HG02970 (cell line): ENCODE measurements around the gene FAM43A.
A peak's percentile ranks its signal among the peaks of the same experiment; 100 is the strongest.

Source experiments
- ATAC-seq: cut with Tn5 transposase; IDR thresholded peaks from one replicate; pipeline ENCODE4 v1.9.1; 2021; ENCODE audit warnings: mild to moderate bottlenecking, moderate library complexity, moderate number of reproducible peaks; ENCODE audit not compliant: unreplicated experiment, low FRiP score

The FAM43A gene

GRCh38 chr3:194675081-194675640 lies 10.5 kb upstream of the FAM43A start:
- ATAC-seq, result no peak

DNA sequence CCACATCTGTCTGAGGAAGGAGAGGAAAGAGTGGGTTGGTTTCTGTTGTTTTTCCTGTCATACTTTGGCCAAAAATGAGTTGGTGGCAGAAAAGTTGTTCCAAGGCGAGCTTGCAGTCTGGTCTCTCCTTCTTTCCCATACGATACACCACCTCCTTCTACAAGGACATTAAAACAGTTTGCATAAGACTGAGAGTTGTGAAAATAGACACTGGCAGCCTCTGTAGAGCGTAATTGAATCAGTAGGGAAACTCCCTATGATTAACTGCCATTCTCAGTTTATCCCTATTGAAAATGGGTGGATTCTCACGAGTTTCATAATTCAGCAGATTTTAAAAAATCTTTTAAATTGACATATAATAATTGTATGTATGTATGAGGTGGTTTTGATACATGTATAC lies 10.0 kb upstream of the FAM43A start:
- no peak for ATAC-seq

- no peak for ATAC-seq
Observed at GRCh38 chr3:194676471-194676870, 9.2 kb upstream of the FAM43A start.

DNA sequence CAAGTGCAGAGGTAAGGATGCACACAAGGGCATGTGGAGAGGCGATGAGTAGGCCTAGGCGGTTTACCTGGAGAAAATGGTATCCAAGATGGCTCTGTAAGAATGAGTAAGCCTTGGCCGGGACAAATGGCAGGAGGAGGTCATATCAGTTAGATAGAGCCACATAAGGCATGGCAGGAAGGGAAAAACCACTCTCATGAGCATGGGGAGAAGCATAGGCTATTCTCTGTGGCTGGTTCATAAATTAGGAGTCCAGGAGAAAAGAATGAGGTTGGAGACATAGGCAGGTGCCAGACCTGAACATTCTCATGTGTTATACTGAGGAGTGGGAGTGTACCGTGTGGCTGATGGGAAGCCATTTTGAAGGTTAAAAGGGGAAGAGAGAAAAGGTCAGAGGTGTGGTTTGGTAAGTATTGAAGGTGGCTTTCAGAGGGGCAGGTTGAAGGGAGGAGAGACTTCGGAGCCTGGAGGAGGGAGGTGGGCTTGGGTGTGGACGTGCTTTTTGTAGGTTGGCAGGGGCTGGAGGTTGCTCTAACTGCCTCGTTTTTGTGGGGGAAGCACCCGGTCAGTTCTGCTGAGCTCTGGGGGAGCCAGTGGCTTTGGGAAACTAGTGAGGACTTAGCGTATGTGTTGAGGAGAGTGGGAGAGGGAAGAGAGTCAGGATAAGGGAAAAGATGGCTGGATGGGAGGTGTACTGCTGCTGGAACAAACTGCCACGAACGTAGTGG lies 4.6 kb upstream of the FAM43A start:
- no peak for ATAC-seq

DNA sequence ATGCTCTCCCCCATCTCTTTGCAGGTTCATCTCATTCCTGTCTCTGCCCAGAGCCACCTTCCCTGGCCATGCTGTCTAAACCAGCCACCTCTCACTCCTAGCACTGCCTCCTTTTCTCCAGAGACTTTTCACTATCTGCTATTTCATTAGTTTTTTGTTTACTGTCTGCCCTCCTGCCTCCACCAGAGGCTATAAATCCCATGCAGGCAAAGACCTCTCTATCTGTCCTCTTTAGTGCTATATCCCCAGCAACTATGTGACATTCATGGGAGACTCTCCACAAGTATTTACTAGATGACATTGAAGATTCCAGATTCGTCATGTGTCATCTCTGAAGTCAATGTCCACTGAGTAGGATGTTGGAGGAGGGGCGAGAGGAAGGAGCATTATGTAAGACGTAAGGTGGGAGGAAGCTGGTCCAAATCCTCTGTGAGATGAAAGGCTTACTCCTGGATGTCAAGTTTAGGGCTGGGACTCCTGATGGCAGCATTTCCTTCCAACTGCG lies 3.4 kb upstream of the FAM43A start:
- no peak for ATAC-seq

DNA sequence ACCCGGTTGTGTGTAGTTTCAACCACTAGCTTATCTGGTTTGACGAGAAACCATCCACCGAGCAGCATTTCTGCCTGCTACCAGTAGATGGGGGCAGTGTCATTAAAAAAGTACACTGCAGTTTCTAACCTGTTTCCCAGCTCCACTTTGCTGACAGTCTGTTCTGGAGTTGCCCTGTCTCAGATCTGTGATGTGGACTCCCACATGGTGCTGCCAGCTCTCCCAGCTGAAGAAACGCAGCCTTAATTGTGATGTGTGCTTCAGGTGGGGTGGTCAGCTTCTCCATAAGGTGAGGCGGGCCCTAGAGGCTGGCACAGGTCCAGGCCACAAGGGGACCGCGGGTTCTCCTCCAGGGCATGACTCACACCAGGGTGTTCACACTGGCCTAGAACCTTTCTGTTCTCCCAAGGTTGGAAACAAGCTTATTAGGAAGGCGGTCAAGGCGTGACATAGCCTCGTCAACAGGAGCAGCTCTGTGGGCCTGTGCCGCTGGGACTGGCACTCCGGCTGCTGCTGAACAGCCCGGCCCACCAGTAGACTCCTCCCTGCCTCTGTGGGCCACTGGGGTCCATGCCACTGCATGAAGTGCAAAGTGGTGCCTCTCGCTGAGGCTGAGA lies 2.9 kb upstream of the FAM43A start:
- ATAC-seq, result no peak

GRCh38 chr3:194683380-194683779 lies 2.3 kb upstream of the FAM43A start:
- no peak for ATAC-seq

GRCh38 chr3:194685065-194685717 lies 492 bp upstream of the FAM43A start:
- ATAC-seq, result no peak

DNA sequence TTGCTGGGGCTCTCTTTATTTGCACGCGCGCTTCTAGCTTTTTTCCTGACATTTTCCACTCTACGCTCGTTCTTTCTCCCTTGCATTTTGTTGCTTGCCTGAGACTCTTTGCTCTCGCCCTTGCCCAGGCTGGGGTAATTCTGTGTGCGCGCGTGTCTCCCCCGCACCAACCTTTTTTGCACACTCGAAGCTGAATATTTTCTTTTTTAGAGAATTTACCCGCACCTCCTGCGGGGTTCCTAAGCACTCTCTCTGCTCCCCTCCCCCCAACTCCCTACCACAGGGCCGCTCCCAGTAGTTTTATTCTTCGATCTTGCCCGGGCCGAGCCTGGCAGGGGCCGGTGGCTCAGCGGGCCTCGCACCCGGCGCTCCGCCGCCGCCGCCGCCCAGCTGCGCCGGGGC lies 732 bp downstream of the FAM43A start:
- no peak for ATAC-seq

DNA sequence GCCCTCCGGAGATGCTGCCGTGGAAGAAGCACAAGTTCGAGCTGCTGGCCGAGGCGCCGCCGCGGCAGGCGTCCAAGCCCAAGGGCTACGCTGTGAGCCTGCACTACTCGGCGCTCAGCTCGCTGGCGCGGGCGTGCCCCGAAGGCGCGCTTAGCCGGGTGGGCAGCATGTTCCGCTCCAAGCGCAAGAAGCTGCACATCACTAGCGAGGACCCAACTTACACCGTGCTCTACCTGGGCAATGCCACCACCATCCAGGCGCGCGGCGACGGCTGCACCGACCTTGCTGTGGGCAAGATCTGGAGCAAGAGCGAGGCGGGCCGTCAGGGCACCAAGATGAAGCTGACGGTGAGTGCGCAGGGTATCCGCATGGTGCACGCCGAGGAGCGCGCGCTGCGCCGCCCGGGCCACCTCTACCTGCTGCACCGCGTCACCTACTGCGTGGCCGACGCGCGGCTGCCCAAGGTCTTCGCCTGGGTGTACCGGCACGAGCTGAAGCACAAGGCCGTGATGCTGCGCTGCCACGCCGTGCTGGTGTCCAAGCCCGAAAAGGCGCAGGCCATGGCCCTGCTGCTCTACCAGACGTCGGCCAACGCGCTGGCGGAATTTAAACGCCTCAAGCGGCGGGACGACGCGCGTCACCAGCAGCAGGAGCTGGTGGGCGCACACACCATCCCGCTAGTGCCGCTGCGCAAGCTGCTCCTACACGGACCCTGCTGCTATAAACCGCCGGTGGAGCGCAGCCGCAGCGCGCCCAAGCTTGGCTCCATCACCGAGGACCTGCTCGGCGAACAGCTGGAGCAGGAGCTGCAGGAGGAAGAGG lies 1.3 kb downstream of the FAM43A start:
- no peak for ATAC-seq

DNA sequence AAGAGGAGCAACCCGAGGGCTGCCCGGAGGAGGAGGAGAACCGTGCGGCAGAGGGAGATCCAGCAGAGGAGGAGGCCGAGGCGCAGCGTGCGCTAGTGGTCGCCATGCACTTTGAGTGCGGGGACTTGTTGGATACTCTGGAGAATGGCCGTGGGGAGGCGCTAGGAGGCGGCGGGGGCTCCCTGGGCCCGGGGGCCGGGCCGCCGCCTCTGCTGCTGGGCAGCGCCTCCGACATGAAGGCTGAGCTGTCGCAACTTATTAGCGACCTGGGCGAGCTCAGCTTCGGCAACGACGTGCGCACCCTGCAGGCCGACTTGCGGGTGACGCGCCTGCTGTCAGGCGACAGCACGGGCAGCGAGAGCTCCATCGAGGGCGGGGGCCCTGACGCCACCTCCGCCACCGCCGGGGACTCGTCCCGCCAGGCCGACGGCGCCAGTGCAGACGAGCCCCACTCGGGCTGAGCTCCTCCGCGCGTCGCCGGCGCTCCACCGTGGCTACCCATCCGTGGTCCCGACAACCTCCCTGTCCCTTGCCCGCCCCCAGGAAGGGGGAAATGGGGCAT lies 2.0 kb downstream of the FAM43A start:
- peak; percentile 33 for ATAC-seq

- ATAC-seq, result peak; percentile 2
Observed at GRCh38 chr3:194688200-194688740, 2.6 kb downstream of the FAM43A start.

- no peak for ATAC-seq
Observed at GRCh38 chr3:194688946-194689345, 3.3 kb downstream of the FAM43A start.

DNA sequence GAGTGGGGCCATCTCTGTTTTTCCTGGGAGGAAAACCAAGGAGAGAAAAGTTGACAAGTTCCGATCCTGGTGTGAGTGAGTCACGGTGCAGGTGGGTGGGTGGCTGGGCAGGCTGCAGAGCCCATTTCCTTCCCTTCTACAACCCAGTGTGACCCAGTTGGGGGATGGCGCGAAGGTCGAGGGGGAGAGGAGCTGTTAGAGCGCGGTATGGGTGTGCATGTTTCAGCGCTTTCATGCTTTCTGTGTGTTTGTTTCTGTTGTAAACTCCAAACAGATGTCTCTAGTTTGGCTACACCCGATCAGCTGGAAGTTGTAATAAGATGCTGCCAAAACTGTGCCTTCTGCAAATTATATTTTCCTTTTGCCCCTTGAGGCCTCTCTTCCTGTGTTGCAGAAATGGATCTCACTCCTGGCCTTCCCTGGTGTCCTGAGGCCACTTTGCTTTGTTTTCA lies 3.8 kb downstream of the FAM43A start:
- no peak for ATAC-seq

GRCh38 chr3:194690501-194691372 lies 5.1 kb downstream of the FAM43A start:
- no peak for ATAC-seq

DNA sequence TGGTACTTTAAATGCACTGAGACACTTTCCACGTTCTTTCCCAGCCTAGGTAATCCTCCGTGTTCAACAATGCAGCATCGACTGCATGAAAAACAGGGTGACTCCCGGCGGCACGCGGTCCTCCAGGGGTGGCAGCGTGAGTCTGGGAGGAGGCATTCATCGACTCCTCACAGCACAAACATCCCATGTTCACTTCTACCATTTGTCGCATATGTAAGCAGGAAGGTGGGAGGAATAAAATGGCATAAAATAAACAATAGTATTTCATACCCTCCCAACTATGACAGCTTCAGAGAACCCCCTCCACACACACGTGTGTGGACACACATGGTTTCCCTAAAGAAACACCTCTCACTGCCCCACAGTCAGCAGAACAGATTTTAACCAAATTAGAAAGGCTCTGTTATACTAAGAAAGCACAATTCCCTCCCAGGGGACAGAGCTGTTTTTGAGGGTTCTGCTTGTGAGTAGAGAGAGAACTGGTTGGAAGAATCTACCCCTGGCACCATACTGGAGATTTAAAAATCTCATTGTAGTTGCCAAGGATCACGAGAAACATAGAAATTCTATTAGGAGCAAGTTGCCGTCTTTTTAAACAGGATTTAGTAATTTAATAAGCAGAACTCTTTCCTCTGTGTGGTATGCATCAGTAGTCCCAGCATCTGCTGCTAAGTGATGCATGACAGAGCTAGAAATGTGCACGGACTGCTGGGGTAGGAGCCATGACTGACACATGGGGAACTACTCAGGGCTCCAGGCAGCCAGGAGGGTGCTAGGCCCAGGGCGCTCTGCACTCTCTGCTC lies 6.0 kb downstream of the FAM43A start:
- peak; percentile 35 for ATAC-seq

GRCh38 chr3:194696702-194697101 lies 11.0 kb downstream of the FAM43A start:
- no peak for ATAC-seq

DNA sequence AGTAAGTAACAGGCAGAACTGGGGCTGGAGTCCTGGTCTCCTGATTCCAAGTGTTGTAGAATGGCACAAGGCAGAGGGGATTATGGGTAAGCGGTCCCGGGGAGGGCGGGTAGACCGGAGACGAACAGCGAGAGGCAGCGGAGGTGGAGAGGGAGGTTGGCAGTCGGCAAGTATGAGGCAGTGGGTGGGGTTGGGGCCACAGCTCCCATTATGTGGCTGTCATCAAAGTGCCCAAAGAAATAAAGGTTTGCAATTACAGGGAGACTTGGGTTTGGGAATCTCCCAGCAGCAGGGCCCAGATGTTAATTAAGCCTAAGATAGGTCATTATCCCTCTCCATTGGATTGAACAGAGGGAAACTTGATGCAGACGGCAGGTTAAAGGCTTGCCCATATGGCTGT lies 16.9 kb downstream of the FAM43A start:
- ATAC-seq, result no peak
